GM21737 (cell line): ENCODE results near the gene MRC2.
"Not testable (repeated sequence)": the region's sequence is repeated elsewhere in the genome, so short reads cannot be mapped to it uniquely, and the experiment has no call there.

Source experiments
- ATAC-seq: cut with Tn5 transposase; IDR thresholded peaks from one replicate; pipeline ENCODE4 v1.9.1; 2021; ENCODE audit warnings: mild to moderate bottlenecking, moderate library complexity; ENCODE audit not compliant: unreplicated experiment

MRC2 gene

DNA sequence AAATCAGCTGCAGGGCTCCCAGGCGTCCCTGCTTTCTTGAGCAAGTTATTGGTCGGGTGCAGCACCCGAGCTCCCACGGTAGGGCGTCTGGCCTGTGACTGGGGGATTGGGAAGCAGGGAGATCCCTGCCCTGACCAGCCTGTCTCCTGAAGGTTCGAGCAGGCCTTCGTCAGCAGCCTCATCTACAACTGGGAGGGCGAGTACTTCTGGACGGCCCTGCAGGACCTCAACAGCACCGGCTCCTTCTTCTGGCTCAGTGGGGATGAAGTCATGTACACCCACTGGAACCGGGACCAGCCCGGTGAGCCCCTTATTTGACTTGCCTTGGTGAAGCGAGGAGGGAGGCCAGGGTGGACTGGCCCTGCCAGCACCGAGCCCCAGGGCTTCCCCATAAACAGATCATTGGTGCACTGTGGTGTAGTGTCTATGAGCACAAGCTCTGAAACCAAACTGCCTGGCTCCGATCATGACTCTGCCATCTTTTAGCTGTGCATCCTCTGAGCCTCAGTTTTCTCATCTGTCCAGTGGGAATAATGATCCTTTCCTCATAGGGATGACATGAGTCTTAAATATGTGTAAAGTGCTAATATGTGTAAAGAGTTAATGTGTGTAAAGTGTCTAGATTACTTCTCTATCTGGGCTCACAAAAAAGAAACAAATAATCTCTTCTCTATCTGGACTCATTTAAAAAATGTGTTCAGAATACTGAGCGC lies 48.9 kb downstream of the MRC2 start:
- no peak for ATAC-seq

DNA sequence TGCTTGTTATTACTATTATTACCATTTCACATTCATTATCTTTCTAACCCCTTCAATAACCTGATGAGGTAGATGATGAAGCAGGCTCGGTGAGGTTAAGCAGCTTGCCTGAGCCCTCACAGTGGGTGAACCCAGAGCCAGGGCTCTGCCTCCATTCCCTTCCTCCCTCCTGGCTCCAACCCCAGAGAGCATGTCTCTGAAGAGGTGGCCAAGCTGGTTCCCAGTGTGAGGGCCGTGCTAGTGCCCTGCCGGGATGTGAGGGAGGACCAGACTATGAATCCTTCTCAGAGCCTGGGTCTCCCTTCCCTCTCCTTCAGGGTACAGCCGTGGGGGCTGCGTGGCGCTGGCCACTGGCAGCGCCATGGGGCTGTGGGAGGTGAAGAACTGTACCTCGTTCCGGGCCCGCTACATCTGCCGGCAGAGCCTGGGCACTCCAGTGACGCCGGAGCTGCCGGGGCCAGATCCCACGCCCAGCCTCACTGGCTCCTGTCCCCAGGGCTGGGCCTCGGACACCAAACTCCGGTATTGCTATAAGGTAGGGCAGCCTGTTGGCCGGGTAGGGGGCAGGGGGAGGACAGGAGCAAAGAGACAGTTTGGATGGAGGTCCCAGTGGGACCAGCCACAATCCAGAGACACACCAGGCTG lies 49.6 kb downstream of the MRC2 start:
- ATAC-seq, result no peak

DNA sequence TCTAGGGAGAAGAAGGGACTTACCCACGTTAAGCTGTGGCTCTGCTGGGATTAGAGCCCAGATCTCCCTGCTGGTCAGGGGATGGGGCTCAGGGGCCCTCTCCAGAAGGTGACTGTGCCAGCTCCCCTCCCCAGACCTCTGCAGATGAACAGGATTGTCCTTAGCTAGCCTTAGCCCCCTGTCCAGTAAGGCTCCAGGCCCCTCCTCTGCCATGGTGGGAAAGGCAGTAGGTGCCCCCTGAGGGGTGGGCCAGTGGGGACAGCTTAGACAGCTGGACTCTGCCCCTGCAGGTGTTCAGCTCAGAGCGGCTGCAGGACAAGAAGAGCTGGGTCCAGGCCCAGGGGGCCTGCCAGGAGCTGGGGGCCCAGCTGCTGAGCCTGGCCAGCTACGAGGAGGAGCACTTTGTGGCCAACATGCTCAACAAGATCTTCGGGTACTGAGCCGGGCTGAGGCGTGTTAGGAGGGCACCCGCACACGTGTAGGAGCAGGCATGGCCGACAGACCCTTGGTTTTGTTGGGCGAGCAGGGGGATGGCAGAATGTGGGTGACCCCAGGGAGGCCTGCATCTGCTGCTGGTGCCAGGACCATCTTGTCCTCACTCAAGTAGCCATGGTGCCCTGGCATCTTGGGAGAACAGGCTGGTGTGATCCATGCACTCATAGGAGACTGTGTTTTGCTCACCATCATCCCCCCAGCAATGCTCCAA lies 50.9 kb downstream of the MRC2 start:
- ATAC-seq, result no peak

DNA sequence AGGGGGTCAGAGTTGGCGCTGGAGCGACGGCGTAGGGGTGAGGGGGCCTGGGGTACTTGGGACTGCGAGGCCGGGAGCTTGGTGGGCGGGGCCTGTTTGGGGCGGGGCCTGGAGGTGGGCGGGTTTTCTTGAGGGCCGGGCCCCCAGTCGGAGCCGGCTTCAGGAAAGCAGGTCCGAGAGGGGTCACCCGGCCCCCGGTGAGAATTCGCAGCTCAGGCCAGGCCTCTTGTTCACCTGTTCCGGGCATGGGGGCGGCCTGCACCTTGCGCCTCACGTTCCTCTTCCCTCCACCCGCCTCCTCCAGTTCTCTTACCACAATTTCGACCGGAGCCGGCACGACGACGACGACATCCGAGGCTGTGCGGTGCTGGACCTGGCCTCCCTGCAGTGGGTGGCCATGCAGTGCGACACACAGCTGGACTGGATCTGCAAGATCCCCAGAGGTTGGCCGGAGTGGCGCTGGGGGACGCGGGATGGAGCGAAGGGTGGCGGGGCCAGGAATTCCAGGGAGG lies 52.5 kb downstream of the MRC2 start:
- no peak for ATAC-seq

DNA sequence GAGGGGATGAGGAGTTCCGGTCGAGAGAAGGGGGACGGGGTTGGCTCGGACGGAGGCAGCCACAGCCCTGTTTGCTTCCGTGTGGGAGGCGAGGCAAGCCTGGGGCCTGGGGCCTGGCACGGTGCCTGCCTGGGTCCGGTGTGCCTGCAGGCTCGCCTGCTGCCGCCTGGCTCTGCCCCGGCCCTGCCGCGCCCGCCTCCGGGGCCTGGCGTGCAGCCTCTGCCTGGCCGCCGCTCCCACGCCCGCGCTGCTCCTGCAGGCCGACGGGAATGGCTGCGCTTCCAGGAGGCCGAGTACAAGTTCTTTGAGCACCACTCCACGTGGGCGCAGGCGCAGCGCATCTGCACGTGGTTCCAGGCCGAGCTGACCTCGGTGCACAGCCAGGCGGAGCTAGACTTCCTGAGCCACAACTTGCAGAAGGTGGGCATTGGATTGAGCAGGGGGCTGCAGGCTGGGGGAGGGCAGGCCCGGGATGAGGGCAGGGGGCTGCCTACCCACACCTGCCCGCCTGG lies 53.1 kb downstream of the MRC2 start:
- ATAC-seq, result no peak

DNA sequence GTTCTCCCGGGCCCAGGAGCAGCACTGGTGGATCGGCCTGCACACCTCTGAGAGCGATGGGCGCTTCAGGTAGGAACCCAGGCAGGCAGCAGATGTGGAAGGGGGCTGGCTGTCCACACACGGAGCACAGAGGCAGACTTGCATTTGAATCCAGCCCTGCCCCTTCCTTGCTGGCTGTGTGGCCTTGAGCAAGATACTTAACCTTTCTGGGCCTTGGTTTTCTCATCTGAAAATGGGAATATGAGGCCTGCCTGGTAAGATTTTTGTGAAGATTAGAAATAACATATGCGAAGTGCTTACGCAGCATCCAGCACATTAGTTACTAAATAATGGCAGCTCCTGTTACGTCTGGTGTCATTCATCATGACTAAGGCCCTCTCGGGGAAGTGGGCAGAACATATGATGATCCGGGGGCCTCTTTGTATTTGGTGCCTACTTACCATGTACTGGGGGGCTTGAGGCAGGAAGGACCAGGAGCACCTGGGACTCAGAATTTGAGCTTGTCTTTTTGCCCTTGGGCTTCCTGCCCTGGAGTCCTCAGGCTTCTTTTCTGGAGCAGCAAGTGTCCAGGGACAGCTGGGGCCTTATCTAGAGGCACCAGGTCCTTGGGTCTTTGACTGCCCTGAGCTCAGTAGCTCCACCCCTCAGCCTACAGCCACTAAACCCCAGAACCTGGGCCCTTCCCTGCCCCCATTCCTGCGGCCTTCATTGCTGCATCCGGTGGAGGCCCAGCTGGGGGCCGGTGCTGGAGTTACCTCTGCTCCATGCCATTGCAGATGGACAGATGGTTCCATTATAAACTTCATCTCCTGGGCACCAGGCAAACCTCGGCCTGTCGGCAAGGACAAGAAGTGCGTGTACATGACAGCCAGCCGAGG lies 53.8 kb downstream of the MRC2 start:
- ATAC-seq, result no peak

DNA sequence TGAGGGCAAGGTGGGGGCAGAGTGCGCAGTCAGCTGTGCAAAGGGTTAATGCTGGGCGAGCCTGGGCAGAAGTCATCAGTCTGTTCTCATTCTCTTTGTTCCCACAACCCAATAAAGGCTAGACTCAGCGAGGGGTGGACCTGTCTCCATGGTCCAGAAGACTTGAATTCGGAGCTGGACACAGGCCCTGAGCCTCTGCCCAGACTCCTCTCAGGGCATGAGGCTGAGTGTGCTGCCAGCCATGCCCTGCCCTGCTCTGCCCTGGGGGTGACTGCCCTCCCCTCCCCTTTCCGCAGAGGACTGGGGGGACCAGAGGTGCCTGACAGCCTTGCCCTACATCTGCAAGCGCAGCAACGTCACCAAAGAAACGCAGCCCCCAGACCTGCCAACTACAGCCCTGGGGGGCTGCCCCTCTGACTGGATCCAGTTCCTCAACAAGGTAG lies 54.5 kb downstream of the MRC2 start:
- no peak for ATAC-seq

DNA sequence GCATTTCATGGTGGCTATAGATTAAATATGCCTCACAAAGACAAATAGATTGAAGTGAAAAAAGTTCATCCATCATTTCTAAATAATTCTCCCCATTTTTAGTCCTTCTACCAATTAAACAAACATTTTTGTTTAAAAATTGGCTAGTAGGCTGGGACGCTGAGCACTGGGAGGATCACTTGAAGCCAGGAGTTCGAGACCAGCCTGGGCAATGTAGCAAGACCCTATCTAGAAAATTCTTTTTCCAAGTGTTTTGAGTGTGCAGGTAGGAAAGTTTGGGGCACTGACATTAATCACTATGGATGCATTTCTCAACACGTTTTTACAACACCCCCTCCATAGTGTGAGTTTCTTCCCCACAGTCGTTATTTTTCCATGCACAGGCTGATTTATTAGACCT lies 56.7 kb downstream of the MRC2 start:
- ATAC-seq, result no peak

DNA sequence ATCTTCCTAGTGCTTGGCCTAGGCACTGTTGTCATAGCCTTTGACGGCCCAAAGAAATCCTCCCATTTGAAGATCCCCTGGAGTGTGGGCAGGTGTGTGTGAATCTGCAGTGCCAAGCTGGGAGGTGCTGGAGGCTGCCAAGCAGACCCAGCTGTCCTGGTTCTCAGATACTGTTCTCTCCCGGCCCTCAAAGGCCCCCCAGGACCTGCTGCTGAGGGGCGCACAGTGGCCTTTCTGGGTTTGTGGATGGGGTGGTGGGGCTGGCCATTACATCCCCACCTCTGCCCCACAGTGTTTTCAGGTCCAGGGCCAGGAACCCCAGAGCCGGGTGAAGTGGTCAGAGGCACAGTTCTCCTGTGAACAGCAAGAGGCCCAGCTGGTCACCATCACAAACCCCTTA lies 60.5 kb downstream of the MRC2 start:
- no peak for ATAC-seq

DNA sequence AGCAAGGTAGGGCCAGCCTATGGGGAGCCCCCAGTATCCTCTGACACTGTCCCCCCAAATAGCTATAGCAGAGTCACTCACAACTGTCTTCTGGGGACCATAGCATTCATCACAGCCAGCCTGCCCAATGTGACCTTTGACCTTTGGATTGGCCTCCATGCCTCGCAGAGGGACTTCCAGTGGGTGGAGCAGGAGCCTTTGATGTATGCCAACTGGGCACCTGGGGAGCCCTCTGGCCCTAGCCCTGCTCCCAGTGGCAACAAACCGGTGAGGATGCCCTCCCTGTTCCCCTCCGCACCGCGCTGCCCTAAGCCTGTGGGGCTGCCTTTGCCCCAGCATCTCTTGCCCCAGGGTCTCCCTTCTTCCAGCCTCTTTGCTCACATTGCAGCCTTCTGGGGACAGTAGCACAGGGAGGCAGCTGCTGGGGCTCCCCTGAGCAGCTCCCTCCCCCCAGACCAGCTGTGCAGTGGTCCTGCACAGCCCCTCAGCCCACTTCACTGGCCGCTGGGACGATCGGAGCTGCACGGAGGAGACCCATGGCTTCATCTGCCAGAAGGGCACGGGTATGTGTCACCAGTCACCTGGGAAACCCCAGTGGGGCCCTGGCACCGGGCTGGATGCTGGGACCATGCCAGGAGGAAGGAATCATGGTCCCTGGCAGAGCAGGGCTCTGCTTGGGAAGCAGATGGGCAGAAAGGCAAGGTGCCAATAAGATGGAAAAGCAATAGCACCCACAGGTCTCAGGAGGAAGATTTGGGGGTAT lies 61.1 kb downstream of the MRC2 start:
- no peak for ATAC-seq

DNA sequence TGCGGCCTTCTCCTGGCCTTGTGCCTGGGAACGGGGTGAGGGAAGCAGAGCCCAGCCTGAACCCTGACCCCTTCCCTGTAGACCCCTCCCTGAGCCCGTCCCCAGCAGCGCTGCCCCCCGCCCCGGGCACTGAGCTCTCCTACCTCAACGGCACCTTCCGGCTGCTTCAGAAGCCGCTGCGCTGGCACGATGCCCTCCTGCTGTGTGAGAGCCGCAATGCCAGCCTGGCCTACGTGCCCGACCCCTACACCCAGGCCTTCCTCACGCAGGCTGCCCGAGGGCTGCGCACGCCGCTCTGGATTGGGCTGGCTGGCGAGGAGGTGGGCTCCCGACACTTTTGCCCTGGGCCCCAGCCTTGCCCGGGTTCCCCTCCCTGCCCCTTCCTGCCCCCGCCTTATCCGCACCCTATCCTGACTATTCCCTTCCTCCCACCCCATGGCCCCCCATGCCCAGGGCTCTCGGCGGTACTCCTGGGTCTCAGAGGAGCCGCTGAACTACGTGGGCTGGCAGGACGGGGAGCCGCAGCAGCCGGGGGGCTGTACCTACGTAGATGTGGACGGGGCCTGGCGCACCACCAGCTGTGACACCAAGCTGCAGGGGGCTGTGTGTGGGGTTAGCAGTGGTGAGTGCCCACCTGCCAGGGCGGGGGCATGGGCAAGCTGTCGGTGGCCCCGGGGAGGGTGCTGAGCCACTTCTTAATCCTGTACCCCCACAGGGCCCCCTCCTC lies 62.1 kb downstream of the MRC2 start:
- no peak for ATAC-seq

DNA sequence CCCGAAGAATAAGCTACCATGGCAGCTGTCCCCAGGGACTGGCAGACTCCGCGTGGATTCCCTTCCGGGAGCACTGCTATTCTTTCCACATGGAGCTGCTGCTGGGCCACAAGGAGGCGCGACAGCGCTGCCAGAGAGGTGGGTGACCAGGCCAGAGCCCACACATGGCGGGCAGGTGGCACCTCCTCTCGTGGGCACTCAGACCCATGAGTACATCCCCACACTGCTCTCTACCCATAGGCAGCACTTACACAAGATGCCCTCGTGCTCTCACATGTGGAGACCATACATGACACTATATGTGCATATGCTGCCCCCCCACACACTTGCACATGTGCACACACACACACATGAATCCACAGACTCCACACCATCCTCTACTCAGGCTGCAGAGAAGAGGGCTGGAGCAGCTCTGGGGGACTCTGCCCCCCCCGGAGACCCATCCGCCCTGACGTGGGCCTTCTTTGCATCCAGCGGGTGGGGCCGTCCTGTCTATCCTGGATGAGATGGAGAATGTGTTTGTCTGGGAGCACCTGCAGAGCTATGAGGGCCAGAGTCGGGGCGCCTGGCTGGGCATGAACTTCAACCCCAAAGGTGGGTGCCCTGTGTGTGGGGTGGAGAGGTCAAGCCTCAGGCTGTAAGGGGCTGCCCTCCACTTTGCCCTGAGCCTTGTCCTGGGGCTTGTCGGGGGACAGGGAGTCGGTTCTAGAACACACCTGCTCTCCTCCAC lies 62.9 kb downstream of the MRC2 start:
- no peak for ATAC-seq

DNA sequence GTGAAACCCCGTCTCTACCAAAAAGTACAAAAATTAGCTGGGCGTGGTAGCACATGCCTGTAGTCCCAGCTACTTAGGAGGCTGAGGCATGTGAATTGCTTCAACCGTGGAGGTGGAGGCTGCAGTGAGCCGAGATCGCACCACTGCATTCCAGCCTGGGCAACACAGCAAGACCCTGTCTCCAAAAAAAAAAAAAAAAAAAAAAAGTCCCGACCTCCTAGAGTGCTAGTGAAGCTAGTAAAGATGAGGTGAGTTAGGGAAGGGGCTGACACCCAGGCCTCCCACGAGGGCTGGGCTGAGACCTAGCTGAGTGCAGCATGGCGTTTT lies 64.1 kb downstream of the MRC2 start:
- ATAC-seq, result not testable (repeated sequence)

DNA sequence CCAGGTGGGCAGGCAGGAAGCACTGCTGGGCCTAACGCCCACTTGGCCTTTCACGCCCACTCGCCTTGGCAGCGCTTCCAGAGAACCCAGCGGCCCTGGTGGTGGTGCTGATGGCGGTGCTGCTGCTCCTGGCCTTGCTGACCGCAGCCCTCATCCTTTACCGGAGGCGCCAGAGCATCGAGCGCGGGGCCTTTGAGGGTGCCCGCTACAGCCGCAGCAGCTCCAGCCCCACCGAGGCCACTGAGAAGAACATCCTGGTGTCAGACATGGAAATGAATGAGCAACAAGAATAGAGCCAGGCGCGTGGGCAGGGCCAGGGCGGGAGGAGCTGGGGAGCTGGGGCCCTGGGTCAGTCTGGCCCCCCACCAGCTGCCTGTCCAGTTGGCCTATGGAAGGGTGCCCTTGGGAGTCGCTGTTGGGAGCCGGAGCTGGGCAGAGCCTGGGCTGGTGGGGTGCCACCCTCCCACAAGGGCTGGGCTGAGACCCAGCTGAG lies 64.7 kb downstream of the MRC2 start:
- ATAC-seq, result no peak

DNA sequence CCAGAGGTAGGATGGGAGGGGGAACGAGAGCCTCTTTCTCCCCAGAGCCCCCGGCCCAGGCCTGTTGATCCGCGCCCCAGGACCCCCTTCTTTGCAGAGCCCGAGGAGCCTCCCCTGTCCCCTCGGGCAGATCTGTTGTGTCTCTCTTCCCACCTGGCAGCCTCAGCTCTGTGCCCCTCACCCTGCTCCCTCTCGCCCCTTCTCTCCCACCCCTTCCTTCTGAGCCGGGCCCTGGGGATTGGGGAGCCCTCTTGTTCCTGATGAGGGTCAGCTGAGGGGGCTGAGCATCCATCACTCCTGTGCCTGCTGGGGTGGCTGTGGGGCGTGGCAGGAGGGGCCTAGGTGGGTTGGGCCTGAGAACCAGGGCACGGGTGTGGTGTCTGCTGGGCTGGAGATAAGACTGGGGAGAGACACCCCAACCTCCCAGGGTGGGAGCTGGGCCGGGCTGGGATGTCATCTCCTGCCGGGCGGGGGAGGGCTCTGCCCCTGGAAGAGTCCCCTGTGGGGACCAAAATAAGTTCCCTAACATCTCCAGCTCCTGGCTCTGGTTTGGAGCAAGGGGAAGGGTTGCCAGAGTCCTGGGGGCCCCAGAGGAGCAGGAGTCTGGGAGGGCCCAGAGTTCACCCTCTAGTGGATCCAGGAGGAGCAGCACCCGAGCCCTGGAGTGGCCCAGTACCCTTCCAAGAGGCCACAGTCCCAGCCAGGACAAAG lies 65.4 kb downstream of the MRC2 start:
- ATAC-seq, result no peak

DNA sequence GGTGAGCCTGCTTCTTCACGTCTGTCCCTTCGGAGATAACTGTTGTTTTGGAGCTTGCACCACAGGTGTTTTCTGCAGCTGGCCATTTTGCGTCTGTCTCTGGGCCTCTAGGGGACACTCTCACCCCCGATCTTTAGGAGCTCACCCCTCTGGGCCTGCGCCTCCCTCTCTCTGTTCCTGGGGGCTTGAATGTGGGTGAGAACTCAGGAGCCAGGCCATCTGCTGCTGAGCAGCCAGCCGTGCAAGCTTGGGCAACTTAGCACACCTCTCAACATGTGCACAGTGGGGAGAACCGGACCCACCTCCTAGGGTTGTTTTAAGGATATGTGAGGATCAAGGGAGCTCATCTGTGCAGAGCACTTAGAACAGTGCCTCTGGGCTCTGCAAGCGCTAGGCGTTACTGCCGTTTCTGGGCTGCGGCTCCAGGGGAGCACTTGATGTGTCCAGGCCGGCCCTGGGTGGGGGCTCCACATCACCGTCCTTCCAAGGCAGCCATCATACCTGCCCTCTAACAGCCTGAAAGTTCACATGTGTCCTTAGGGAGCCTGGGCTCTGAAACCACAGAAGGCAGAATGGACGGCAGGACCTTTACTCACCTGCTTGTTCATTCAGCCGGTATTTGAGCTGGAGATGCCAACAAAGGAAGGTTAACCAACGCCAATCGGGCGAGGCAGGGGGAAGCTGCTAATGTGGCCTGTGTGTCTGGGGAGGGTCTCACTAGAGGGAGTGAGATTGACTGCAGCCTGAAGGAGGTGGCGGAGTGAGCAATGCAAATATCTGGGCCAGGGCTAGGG lies 66.3 kb downstream of the MRC2 start:
- ATAC-seq, result no peak

DNA sequence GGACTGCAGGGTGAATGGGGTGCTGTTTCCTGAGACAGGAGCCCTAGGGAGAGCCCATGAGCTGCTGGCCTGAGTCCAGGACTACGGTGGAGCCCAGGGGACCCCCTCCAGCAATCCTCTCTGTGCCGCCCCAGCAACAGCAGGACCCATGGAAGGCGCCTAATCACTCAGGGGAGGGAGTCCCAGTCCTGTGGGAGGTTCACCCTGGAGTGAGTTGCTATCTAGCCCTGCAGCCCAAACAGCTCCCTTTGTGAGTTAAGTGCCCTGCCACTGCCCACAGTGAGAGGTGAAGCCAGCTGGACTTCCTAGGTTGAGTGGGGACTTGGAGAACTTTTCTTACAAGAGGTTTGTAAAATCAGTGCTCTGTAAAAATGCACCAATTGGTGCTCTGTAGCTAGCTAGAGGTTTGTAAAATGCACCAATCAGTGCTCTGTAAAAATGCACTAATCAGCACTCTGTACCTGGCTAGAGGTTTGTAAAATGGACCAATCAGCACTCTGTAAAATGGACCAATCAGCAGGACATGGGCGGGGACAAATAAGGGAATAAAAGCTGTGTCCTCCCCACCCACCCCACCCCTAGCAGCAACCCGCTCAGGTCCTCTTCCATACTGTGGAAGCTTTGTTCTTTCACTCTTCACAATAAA lies 67.7 kb downstream of the MRC2 start:
- ATAC-seq, result not testable (repeated sequence)
